ENCODE measurements around the gene ELF1.
A peak's percentile ranks its signal among the peaks of the same experiment; 100 is the strongest.
"Not testable (repeated sequence)": the region's sequence is repeated elsewhere in the genome, so short reads cannot be mapped to it uniquely, and the experiment has no call there.

ELF1 gene

DNA sequence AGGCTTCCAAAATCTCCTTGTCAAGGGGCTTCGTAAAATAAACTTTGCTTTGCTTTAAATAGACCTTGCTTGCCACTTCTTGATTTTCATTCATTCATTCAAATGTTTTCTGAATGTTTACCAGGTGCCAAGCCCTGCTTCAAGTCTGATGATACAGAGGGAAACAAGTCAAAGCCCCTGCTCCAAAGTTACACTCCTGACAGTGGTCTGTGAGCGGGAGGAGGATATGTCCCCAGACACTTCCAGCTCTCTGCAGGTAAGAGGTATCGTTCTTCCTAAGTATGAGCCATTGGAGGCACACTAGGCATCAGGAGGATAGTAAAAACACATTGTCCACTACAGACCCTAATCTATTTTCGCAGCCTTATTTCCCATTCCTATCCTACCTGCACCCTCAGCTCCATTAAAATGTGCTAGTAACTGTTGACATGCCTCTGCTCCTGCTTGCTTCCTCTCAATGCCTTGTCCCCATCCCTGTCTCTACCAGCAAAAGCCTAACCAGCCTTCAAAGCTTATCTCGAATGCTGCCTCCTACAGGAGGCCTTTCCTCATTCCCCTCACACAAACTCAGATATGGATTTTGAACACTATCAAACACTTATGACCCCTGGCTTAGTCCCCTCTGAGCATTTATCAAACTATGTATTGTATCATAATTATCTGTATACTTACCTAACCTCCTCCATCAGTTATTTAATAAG is 36.0 kb upstream of the ELF1 start:
- DNase-seq (ENCODE audit: low spot score in 2 of 2), result no peak
- Histone ChIP-seq H3K4me1 (peaks cover 4% of the 10 kb centered on the region), H3K27me3 (ENCODE audit: low read depth) (no peaks in the 10 kb centered on the region), H3K4me3 (no peak overlapping the region), H3K36me3 (replicated peaks) (no peaks in the 10 kb centered on the region), H3K9me3 (no peaks in the 10 kb centered on the region)
- in situ Hi-C loops (cut with MboI; ENCODE audit: low sequenced_read_pairs), result no loop called here

DNA sequence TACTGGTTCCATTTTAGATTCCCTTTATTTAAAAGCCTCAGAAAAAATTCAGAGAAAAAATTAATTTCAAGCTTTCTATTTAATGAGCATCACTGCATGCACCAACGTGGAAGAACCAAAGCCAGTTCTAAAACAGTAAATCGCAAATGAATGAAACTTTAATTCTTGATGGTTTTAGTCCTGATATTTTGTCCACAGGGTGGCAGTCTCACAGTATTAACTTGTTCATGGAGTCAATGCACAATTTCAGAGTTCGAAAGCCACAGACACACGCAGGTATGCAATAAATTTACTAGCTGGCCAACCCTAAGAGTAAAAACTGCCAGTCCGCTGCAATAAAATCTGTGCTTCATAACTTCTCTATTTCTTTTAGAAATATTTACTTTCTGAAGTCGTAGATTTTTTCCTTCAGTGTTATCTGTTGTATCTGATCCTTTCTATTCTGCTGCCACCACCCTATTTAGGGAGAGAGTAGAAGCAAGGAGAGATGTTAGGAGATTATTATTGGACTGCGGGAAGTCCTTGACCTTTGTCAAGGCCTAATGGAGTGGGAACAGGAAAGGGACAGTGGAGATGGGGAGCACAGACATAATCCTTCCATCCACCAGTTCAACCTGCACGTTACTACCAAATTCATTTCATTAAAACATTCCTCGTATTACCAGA is 35.2 kb upstream of the ELF1 start:
- DNase-seq (ENCODE audit: low spot score in 2 of 2), result peak; percentile 55 to 63
- H3K36me3 ChIP-seq (replicated peaks), result no peaks in the 10 kb centered on the region
- H3K4me3 ChIP-seq, result no peak overlapping the region
- in situ Hi-C loops (cut with MboI; ENCODE audit: low sequenced_read_pairs), result no loop called here
- no peaks in the 10 kb centered on the region for H3K27me3 ChIP-seq (ENCODE audit: low read depth)
- H3K4me1 ChIP-seq, result peaks cover 3% of the 10 kb centered on the region
- no peaks in the 10 kb centered on the region for H3K9me3 ChIP-seq

GRCh38 chr13:41053384-41053826 is 34.3 kb upstream of the ELF1 start:
- in situ Hi-C loops (cut with MboI; ENCODE audit: low sequenced_read_pairs), result no loop called here
- no peaks in the 10 kb centered on the region for H3K4me1 ChIP-seq
- no peak overlapping the region for H3K4me3 ChIP-seq
- no peaks in the 10 kb centered on the region; the same call in 1 of the 2 replicates for H3K9me3 ChIP-seq
- no peaks in the 10 kb centered on the region for H3K36me3 ChIP-seq (replicated peaks)
- no peak for DNase-seq (ENCODE audit: low spot score in 2 of 2)
- H3K27me3 ChIP-seq (ENCODE audit: low read depth), result no peaks in the 10 kb centered on the region

- in situ Hi-C loops (cut with MboI; ENCODE audit: low sequenced_read_pairs), result no loop called here
- no peaks in the 10 kb centered on the region for H3K4me1 ChIP-seq
- H3K4me3 ChIP-seq, result no peak overlapping the region
Observed at GRCh38 chr13:41052441-41052840, 33.3 kb upstream of the ELF1 start.

GRCh38 chr13:41049480-41050440 is 30.6 kb upstream of the ELF1 start:
- no peaks in the 10 kb centered on the region; the same call in 1 of the 2 replicates for H3K9me3 ChIP-seq
- no peak for DNase-seq (ENCODE audit: low spot score in 2 of 2)
- H3K4me3 ChIP-seq, result no peak overlapping the region
- no peaks in the 10 kb centered on the region for H3K27me3 ChIP-seq (ENCODE audit: low read depth)
- H3K36me3 ChIP-seq (replicated peaks), result no peaks in the 10 kb centered on the region
- H3K4me1 ChIP-seq, result no peaks in the 10 kb centered on the region
- in situ Hi-C loops (cut with MboI; ENCODE audit: low sequenced_read_pairs), result no loop called here

More at GRCh38 chr13:41052441-41052840, 33.3 kb upstream of the ELF1 start:
- no peaks in the 10 kb centered on the region; the same call in 1 of the 2 replicates for H3K9me3 ChIP-seq
- no peaks in the 10 kb centered on the region for H3K36me3 ChIP-seq (replicated peaks)
- no peak for DNase-seq (ENCODE audit: low spot score in 2 of 2)
- no peaks in the 10 kb centered on the region for H3K27me3 ChIP-seq (ENCODE audit: low read depth)

GRCh38 chr13:41048640-41049039 is 29.5 kb upstream of the ELF1 start:
- Histone ChIP-seq H3K4me3 (no peak overlapping the region), H3K27me3 (ENCODE audit: low read depth) (no peaks in the 10 kb centered on the region), H3K36me3 (replicated peaks) (no peaks in the 10 kb centered on the region), H3K4me1 (no peaks in the 10 kb centered on the region), H3K9me3 (no peaks in the 10 kb centered on the region; the same call in 1 of the 2 replicates)
- in situ Hi-C loops (cut with MboI; ENCODE audit: low sequenced_read_pairs), result no loop called here
- DNase-seq (ENCODE audit: low spot score in 2 of 2), result no peak

- H3K9me3 ChIP-seq; H3K27me3 ChIP-seq (ENCODE audit: low read depth); DNase-seq (ENCODE audit: low spot score in 2 of 2); H3K4me1 ChIP-seq; in situ Hi-C loops (cut with MboI; ENCODE audit: low sequenced_read_pairs); H3K36me3 ChIP-seq (replicated peaks); H3K4me3 ChIP-seq: not testable (repeated sequence)
Observed at GRCh38 chr13:41042419-41042818, 23.3 kb upstream of the ELF1 start.

- no peak overlapping the region for H3K4me3 ChIP-seq
Observed at GRCh38 chr13:41040584-41041334, 21.6 kb upstream of the ELF1 start.

DNA sequence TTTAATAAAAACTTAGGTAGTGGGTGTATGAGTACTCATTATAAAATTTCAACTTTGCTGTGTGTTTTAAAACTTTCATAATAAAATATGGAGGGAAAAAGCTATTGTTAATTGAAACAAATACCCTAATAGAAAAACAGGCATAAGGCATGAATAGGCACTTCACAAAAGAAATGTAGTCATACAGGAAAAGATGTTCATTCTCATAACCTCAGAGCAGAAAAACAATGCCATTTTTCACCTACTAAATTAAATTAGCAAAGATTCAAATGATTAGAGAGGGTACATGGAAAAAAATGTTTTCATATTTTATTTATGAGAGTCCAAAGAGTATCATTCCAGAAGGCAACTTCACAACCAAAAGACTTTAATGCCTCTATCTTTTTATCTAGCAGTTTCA is 20.6 kb upstream of the ELF1 start:
- Histone ChIP-seq H3K36me3 (replicated peaks) (no peaks in the 10 kb centered on the region), H3K9me3 (no peaks in the 10 kb centered on the region), H3K27me3 (ENCODE audit: low read depth) (no peaks in the 10 kb centered on the region), H3K4me1 (no peaks in the 10 kb centered on the region), H3K4me3 (no peak overlapping the region)
- in situ Hi-C loops (cut with MboI; ENCODE audit: low sequenced_read_pairs), result no loop called here
- DNase-seq (ENCODE audit: low spot score in 2 of 2), result peak in 1 of 2 experiments; percentile 1

More at GRCh38 chr13:41040584-41041334, 21.6 kb upstream of the ELF1 start:
- Histone ChIP-seq H3K4me1 (no peaks in the 10 kb centered on the region), H3K9me3 (no peaks in the 10 kb centered on the region), H3K36me3 (replicated peaks) (no peaks in the 10 kb centered on the region), H3K27me3 (ENCODE audit: low read depth) (no peaks in the 10 kb centered on the region)
- in situ Hi-C loops (cut with MboI; ENCODE audit: low sequenced_read_pairs), result no loop called here
- peak in 1 of 2 experiments; percentile 1 for DNase-seq (ENCODE audit: low spot score in 2 of 2)

- H3K4me1 ChIP-seq; in situ Hi-C loops (cut with MboI; ENCODE audit: low sequenced_read_pairs): not testable (repeated sequence)
Observed at GRCh38 chr13:41036557-41036956, 17.4 kb upstream of the ELF1 start.

DNA sequence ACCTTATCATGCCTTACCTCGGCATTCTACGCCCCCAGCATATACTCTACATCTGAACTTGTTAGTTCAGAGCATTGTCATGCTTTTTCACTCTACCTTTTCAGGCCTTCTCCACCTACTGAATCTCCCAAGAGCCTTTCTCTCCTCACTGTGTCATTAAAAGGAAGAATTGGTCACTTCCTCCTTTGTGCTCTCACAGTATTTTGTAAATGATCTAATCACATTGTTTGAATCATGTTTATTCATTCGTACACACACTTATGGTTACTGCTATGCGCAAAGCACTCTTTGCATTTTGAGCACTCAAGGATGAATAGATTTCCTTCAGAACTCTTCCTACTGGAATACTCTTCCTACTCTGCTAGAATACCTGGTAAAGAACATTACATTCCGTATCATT is 15.8 kb upstream of the ELF1 start:
- H3K9me3 ChIP-seq, result no peaks in the 10 kb centered on the region
- no peak overlapping the region for H3K4me3 ChIP-seq
- in situ Hi-C loops (cut with MboI; ENCODE audit: low sequenced_read_pairs), result no loop called here
- DNase-seq (ENCODE audit: low spot score in 2 of 2), result peak in 1 of 2 experiments; percentile 2
- no peaks in the 10 kb centered on the region for H3K27me3 ChIP-seq (ENCODE audit: low read depth)
- H3K4me1 ChIP-seq, result no peaks in the 10 kb centered on the region
- no peaks in the 10 kb centered on the region for H3K36me3 ChIP-seq (replicated peaks)

More at GRCh38 chr13:41036557-41036956, 17.4 kb upstream of the ELF1 start:
- H3K9me3 ChIP-seq; H3K27me3 ChIP-seq (ENCODE audit: low read depth); H3K4me3 ChIP-seq; H3K36me3 ChIP-seq (replicated peaks); DNase-seq (ENCODE audit: low spot score in 2 of 2): not testable (repeated sequence)

- no peak overlapping the region for H3K4me3 ChIP-seq
- no peaks in the 10 kb centered on the region for H3K9me3 ChIP-seq
- no peaks in the 10 kb centered on the region for H3K4me1 ChIP-seq
- no peaks in the 10 kb centered on the region for H3K36me3 ChIP-seq (replicated peaks)
- in situ Hi-C loops (cut with MboI; ENCODE audit: low sequenced_read_pairs), result no loop called here
- DNase-seq (ENCODE audit: low spot score in 2 of 2), result no peak
- no peaks in the 10 kb centered on the region for H3K27me3 ChIP-seq (ENCODE audit: low read depth)
Observed at GRCh38 chr13:41034382-41034781, 15.3 kb upstream of the ELF1 start.

Measured in HAP-1 (cell line).